Activated naive CD8-positive, alpha-beta T cell treated with anti-CD3 and anti-CD28 coated beads for 36 hours (primary cell): Measurements from ENCODE around the gene OR10P1. TPM values are rescaled to one million over a fixed set of nuclear protein-coding genes. Genes with fewer than 3 reads are reported as not detected.

Experiments used
- DNase-seq: peaks from one replicate; pipeline ENCODE4 v3.0.0; 2021
- H3K27ac Mint-ChIP-seq: one replicate; pipeline ENCODE4 v1.8.0; 2022; ENCODE audit warnings: mild to moderate bottlenecking, moderate library complexity, mixed read lengths
- H3K27me3 Mint-ChIP-seq: one replicate; pipeline ENCODE4 v1.8.0; 2022; ENCODE audit warnings: mild to moderate bottlenecking, mixed read lengths
- H3K36me3 Mint-ChIP-seq: one replicate; pipeline ENCODE4 v1.8.0; 2021; ENCODE audit warnings: mild to moderate bottlenecking, mixed read lengths
- H3K4me1 Mint-ChIP-seq: one replicate; pipeline ENCODE4 v1.8.0; 2021; ENCODE audit warnings: mixed read lengths
- H3K4me3 Mint-ChIP-seq: one replicate; pipeline ENCODE4 v1.8.0; 2022; ENCODE audit warnings: mild to moderate bottlenecking, moderate library complexity, mixed read lengths
- H3K9me3 Mint-ChIP-seq: one replicate; pipeline ENCODE4 v1.8.0; 2022; ENCODE audit warnings: mixed read lengths
- total RNA-seq, 2 experiments: library from RNA; stranded (reverse); gene quantifications; one replicate each; pipeline ENCODE4 v1.2.3, GENCODE V29; 2021

Gene OR10P1
- total RNA-seq, 2 experiments from 2014 or later, result not detected

- Mint-ChIP-seq H3K4me1 (peaks cover 3% of the 10 kb centered on the region), H3K27me3 (peaks cover 17% of the 10 kb centered on the region), H3K4me3 (no peak overlapping the region), H3K27ac (no peak overlapping the region), H3K36me3 (no peaks in the 10 kb centered on the region), H3K9me3 (no peaks in the 10 kb centered on the region)
- no peak for DNase-seq
Observed at GRCh38 chr12:55659486-55660385, 23.0 kb downstream of the OR10P1 start.

- Mint-ChIP-seq H3K4me1 (peaks cover 3% of the 10 kb centered on the region), H3K36me3 (no peaks in the 10 kb centered on the region), H3K27me3 (peaks cover 4% of the 10 kb centered on the region), H3K9me3 (no peaks in the 10 kb centered on the region), H3K4me3 (no peak overlapping the region), H3K27ac (no peak overlapping the region)
- DNase-seq, result no peak
Observed at GRCh38 chr12:55663391-55663790, 26.7 kb downstream of the OR10P1 start.

GRCh38 chr12:55664826-55665225, 28.1 kb downstream of the OR10P1 start:
- H3K36me3 Mint-ChIP-seq, result no peaks in the 10 kb centered on the region
- no peak overlapping the region for H3K27ac Mint-ChIP-seq

GRCh38 chr12:55666508-55666907, 29.8 kb downstream of the OR10P1 start:
- H3K27me3 Mint-ChIP-seq, result peaks cover under 1% of the 10 kb centered on the region
- H3K4me1 Mint-ChIP-seq, result peaks cover 3% of the 10 kb centered on the region
- H3K9me3 Mint-ChIP-seq, result no peaks in the 10 kb centered on the region
- no peak overlapping the region for H3K27ac Mint-ChIP-seq
- H3K4me3 Mint-ChIP-seq, result no peak overlapping the region
- DNase-seq, result no peak
- H3K36me3 Mint-ChIP-seq, result no peaks in the 10 kb centered on the region

More at GRCh38 chr12:55664826-55665225, 28.1 kb downstream of the OR10P1 start:
- H3K27me3 Mint-ChIP-seq, result peaks cover 4% of the 10 kb centered on the region
- peaks cover 3% of the 10 kb centered on the region for H3K4me1 Mint-ChIP-seq
- H3K9me3 Mint-ChIP-seq, result no peaks in the 10 kb centered on the region
- DNase-seq, result no peak
- H3K4me3 Mint-ChIP-seq, result no peak overlapping the region

GRCh38 chr12:55670276-55670675, 33.6 kb downstream of the OR10P1 start:
- no peak overlapping the region for H3K4me3 Mint-ChIP-seq

GRCh38 chr12:55671746-55672145, 35.1 kb downstream of the OR10P1 start:
- Mint-ChIP-seq H3K27ac (no peak overlapping the region), H3K9me3 (no peaks in the 10 kb centered on the region), H3K36me3 (no peaks in the 10 kb centered on the region), H3K4me3 (no peak overlapping the region), H3K27me3 (peaks cover 4% of the 10 kb centered on the region), H3K4me1 (no peaks in the 10 kb centered on the region)
- no peak for DNase-seq

More at GRCh38 chr12:55670276-55670675, 33.6 kb downstream of the OR10P1 start:
- Mint-ChIP-seq H3K4me1 (peaks cover 3% of the 10 kb centered on the region), H3K27ac (no peak overlapping the region), H3K27me3 (no peaks in the 10 kb centered on the region), H3K36me3 (no peaks in the 10 kb centered on the region), H3K9me3 (no peaks in the 10 kb centered on the region)
- DNase-seq, result no peak

GRCh38 chr12:55673638-55674037, 36.9 kb downstream of the OR10P1 start:
- Mint-ChIP-seq H3K27me3 (peaks cover 4% of the 10 kb centered on the region), H3K36me3 (no peaks in the 10 kb centered on the region), H3K9me3 (no peaks in the 10 kb centered on the region), H3K4me1 (no peaks in the 10 kb centered on the region), H3K4me3 (no peak overlapping the region), H3K27ac (peak overlapping the region; percentile 27)
- no peak for DNase-seq

GRCh38 chr12:55675666-55676065, 39.0 kb downstream of the OR10P1 start:
- H3K27ac Mint-ChIP-seq, result no peak overlapping the region
- no peak for DNase-seq
- peaks cover 16% of the 10 kb centered on the region for H3K27me3 Mint-ChIP-seq

GRCh38 chr12:55676707-55677106, 40.0 kb downstream of the OR10P1 start:
- no peaks in the 10 kb centered on the region for H3K36me3 Mint-ChIP-seq
- peaks cover 26% of the 10 kb centered on the region for H3K27me3 Mint-ChIP-seq
- DNase-seq, result no peak
- H3K9me3 Mint-ChIP-seq, result no peaks in the 10 kb centered on the region
- no peak overlapping the region for H3K4me3 Mint-ChIP-seq
- no peak overlapping the region for H3K27ac Mint-ChIP-seq
- H3K4me1 Mint-ChIP-seq, result peaks cover 7% of the 10 kb centered on the region

More at GRCh38 chr12:55675666-55676065, 39.0 kb downstream of the OR10P1 start:
- H3K36me3 Mint-ChIP-seq, result no peaks in the 10 kb centered on the region
- H3K9me3 Mint-ChIP-seq, result no peaks in the 10 kb centered on the region
- no peaks in the 10 kb centered on the region for H3K4me1 Mint-ChIP-seq
- H3K4me3 Mint-ChIP-seq, result no peak overlapping the region

GRCh38 chr12:55679691-55680090, 43.0 kb downstream of the OR10P1 start:
- Mint-ChIP-seq H3K36me3 (no peaks in the 10 kb centered on the region), H3K9me3 (no peaks in the 10 kb centered on the region), H3K27me3 (peaks cover 34% of the 10 kb centered on the region), H3K4me3 (no peak overlapping the region), H3K4me1 (peaks cover 7% of the 10 kb centered on the region), H3K27ac (no peak overlapping the region)
- no peak for DNase-seq

GRCh38 chr12:55681142-55682077, 44.7 kb downstream of the OR10P1 start:
- no peaks in the 10 kb centered on the region for H3K36me3 Mint-ChIP-seq
- no peaks in the 10 kb centered on the region for H3K9me3 Mint-ChIP-seq
- no peak for DNase-seq
- H3K4me3 Mint-ChIP-seq, result no peak overlapping the region
- peaks cover 30% of the 10 kb centered on the region for H3K27me3 Mint-ChIP-seq
- H3K27ac Mint-ChIP-seq, result peak overlapping the region; percentile 66
- peaks cover 7% of the 10 kb centered on the region for H3K4me1 Mint-ChIP-seq

GRCh38 chr12:55682087-55682796, 45.5 kb downstream of the OR10P1 start:
- Mint-ChIP-seq H3K27me3 (peaks cover 30% of the 10 kb centered on the region), H3K4me1 (peaks cover 11% of the 10 kb centered on the region), H3K4me3 (no peak overlapping the region), H3K9me3 (no peaks in the 10 kb centered on the region), H3K36me3 (no peaks in the 10 kb centered on the region), H3K27ac (no peak overlapping the region)
- DNase-seq, result no peak

- Mint-ChIP-seq H3K4me1 (peaks cover 16% of the 10 kb centered on the region), H3K4me3 (no peak overlapping the region), H3K36me3 (no peaks in the 10 kb centered on the region), H3K9me3 (no peaks in the 10 kb centered on the region), H3K27ac (no peak overlapping the region), H3K27me3 (peaks cover 30% of the 10 kb centered on the region)
- DNase-seq, result no peak
Observed at GRCh38 chr12:55683676-55684075, 47.0 kb downstream of the OR10P1 start.

GRCh38 chr12:55684761-55685370, 48.2 kb downstream of the OR10P1 start:
- H3K27me3 Mint-ChIP-seq, result peaks cover 22% of the 10 kb centered on the region
- H3K4me3 Mint-ChIP-seq, result no peak overlapping the region
- H3K4me1 Mint-ChIP-seq, result peaks cover 16% of the 10 kb centered on the region
- H3K9me3 Mint-ChIP-seq, result no peaks in the 10 kb centered on the region
- no peaks in the 10 kb centered on the region for H3K36me3 Mint-ChIP-seq
- DNase-seq, result no peak
- H3K27ac Mint-ChIP-seq, result no peak overlapping the region
